Gastroesophageal sphincter (tissue), 4 donors: ENCODE data around the gene CALR3. TPM values are rescaled to one million over a fixed set of nuclear protein-coding genes. Genes with fewer than 3 reads are reported as not detected.
"Not testable (repeated sequence)": the region's sequence is repeated elsewhere in the genome, so short reads cannot be mapped to it uniquely, and the experiment has no call there.

Experiments
- ATAC-seq: fragments of 150-250 bp; one replicate; pipeline ENCODE4 v1.9.1; 2016; ENCODE audit warnings: mild to moderate bottlenecking, moderate library complexity
- H3K27ac ChIP-seq, 4 donors: fragments of 200-600 bp; sonication (generic) in 3 of 4; 1 replicate in 3 of 4; 2 replicates in 1 of 4; pipeline ENCODE4 v1.5.1; 2016 to 2019
- H3K27me3 ChIP-seq: fragments of 200-600 bp; sonication (generic); one replicate; pipeline ENCODE4 v1.5.1; 2019
- H3K36me3 ChIP-seq, 2 donors: fragments of 200-600 bp; sonication (generic); one replicate each; pipeline ENCODE4 v1.5.1; 2019; ENCODE audit warnings: control low read depth in 1 of 2
- H3K4me1 ChIP-seq, 3 donors: fragments of 200-600 bp; sonication (generic); 1 replicate in 2 of 3; 2 replicates in 1 of 3; pipeline ENCODE4 v1.5.1; 2016 to 2019; ENCODE audit warnings: control low read depth in 2 of 3
- H3K4me3 ChIP-seq, 2 donors: fragments of 200-600 bp; sonication (generic); one replicate each; pipeline ENCODE4 v1.5.1; 2019; ENCODE audit warnings: mild to moderate bottlenecking in 1 of 2, moderate library complexity in 1 of 2
- H3K9me3 ChIP-seq, 3 donors: fragments of 200-600 bp; sonication (generic); one replicate each; pipeline ENCODE4 v1.5.1; 2017 to 2019; ENCODE audit warnings: control low read depth in 2 of 3
- EP300 ChIP-seq: sonication (generic); formaldehyde crosslinking; IDR thresholded peaks from one replicate; pipeline ENCODE4 v1.6.1; 2017; ENCODE audit warnings: antibody characterized with exemption, mild to moderate bottlenecking
- POLR2A ChIP-seq, 2 donors: fragments of 450-650 bp; IDR thresholded peaks; one replicate each; pipeline ENCODE4 v1.6.1; 2017; ENCODE audit warnings: antibody characterized with exemption in 2 of 2, mild to moderate bottlenecking in 2 of 2, moderate library complexity in 1 of 2
- POLR2AphosphoS5 ChIP-seq: sonication (generic); formaldehyde crosslinking; IDR thresholded peaks from one replicate; pipeline ENCODE4 v1.6.1; 2017; ENCODE audit warnings: antibody characterized with exemption
- WGBS, 2 donors: methylation state at CpG; one replicate each; pipeline ENCODE4 v1.1.5; 2018; ENCODE audit warnings: low coverage in 1 of 2; 5-methylcytosine and 5-hydroxymethylcytosine counted together
- total RNA-seq, 4 donors: library from RNA; depleted of rRNA; stranded (reverse); fragments of >200 nt; gene quantifications; one replicate each; pipeline ENCODE4 v1.1.0, GENCODE V29; 2016
- TF ChIP-seq, protein P1 (sequence below), 4 experiments: fragments of 200-600 bp in 2 of 4; fragments of 450-650 bp in 2 of 4; sonication (generic) in 1 of 4; IDR thresholded peaks; one replicate each; pipeline ENCODE4 v1.5.1; 2017 to 2019; ENCODE audit warnings: antibody characterized with exemption in 4 of 4, mild to moderate bottlenecking in 2 of 4, moderate library complexity in 2 of 4

The CALR3 gene
- total RNA-seq, 4 donors from 2014 or later, result not detected

DNA sequence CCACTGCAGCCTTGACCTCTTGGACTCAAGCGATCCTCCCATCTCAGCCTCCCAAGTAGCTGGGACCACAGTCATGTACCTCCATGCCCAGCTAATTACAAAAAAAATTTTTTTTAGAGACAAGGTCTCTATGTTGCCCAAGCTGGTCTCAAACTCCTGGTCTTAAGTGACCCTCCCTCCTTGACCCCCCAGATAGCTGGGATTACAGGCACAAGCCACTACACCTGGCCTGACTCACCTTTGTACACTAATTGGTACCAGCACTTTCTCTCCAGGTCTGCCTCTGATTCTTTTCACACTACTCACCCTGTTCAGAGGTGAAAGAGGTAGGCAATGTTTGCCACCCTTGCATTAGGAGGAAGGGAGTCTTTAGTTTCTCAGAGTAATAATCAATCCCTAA is 18.7 kb downstream of the CALR3 start:
- Histone ChIP-seq H3K9me3 (peaks cover 0 to 7% (median 0%) of the 10 kb centered on the region in 3 donors), H3K36me3 (no peaks in the 10 kb centered on the region), H3K4me1 (peaks cover 0 to 3% (median 0%) of the 10 kb centered on the region in 3 donors), H3K27ac (no peak overlapping the region), H3K4me3 (no peak overlapping the region), H3K27me3 (no peaks in the 10 kb centered on the region)
- ATAC-seq, result no peak
- WGBS, 2 donors, result 89 to 100% methylated on average over 1 of the region's 1 CpG
- no peak for TF ChIP-seq EP300
- TF ChIP-seq, protein P1, sequence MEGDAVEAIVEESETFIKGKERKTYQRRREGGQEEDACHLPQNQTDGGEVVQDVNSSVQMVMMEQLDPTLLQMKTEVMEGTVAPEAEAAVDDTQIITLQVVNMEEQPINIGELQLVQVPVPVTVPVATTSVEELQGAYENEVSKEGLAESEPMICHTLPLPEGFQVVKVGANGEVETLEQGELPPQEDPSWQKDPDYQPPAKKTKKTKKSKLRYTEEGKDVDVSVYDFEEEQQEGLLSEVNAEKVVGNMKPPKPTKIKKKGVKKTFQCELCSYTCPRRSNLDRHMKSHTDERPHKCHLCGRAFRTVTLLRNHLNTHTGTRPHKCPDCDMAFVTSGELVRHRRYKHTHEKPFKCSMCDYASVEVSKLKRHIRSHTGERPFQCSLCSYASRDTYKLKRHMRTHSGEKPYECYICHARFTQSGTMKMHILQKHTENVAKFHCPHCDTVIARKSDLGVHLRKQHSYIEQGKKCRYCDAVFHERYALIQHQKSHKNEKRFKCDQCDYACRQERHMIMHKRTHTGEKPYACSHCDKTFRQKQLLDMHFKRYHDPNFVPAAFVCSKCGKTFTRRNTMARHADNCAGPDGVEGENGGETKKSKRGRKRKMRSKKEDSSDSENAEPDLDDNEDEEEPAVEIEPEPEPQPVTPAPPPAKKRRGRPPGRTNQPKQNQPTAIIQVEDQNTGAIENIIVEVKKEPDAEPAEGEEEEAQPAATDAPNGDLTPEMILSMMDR (IDR thresholded peaks at IDR 0.05), result no peak
- TF ChIP-seq POLR2A (IDR thresholded peaks at IDR 0.05), result no peak
- TF ChIP-seq POLR2AphosphoS5, result no peak

DNA sequence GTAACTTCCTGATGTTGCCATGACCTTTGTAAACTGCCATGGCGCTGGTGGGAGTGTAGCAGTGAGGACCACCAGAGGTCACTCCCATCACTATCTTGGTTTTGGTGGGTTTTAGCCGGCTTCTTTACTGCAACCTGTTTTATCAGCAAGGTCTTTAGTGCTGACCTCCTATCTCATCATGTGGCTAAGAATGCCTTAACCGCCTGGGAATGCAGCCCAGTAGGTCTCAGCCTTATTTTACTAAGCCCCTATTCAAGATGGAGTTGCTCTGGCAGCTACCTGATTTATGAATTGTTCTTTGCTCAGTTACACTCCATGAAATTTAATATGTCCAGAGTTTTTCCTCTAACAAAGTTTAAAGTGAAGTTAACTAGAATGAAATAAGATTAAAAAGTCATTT is 19.6 kb downstream of the CALR3 start:
- Histone ChIP-seq H3K4me3 (no peak overlapping the region), H3K27ac (no peak overlapping the region), H3K9me3 (peaks cover 0 to 7% (median 0%) of the 10 kb centered on the region in 3 donors), H3K36me3 (no peaks in the 10 kb centered on the region), H3K27me3 (no peaks in the 10 kb centered on the region), H3K4me1 (peaks cover 0 to 5% (median 0%) of the 10 kb centered on the region in 3 donors)
- TF ChIP-seq POLR2A (IDR thresholded peaks at IDR 0.05), result no peak
- TF ChIP-seq EP300, result no peak
- TF ChIP-seq, protein P1 (IDR thresholded peaks at IDR 0.05), result no peak
- no peak for TF ChIP-seq POLR2AphosphoS5
- ATAC-seq, result no peak
- WGBS, 2 donors, result 41 to 57% methylated on average over 1 to 3 of the region's 3 CpGs

DNA sequence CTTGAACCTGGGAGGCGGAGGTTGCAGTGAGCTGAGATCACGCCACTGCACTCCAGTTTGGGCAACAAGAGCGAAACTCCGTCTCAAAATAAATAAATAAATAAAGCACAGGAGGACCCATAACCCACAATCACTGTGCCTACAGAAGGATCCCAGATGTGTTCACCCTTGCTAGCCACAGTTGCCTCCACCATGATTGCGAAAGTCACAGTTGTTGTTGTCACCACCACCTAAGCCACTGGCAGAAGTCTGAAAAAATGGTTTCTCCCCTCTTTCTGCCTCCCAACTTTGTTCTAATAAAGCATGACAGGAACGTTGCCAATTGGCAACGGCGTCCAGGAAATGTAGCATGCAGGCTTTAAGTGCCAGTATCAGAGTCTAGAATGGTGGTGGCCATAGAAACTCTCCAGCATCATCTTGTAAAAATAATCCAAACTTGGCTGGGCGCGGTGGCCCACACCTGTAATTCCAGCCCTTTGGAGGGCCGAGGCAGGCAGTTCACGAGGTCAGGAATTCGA is 22.0 kb downstream of the CALR3 start:
- no peaks in the 10 kb centered on the region for H3K36me3 ChIP-seq
- no peak for ATAC-seq
- H3K27ac ChIP-seq, result no peak overlapping the region
- H3K4me3 ChIP-seq, result no peak overlapping the region
- peaks cover 0 to 30% (median 15%) of the 10 kb centered on the region in 3 donors for H3K4me1 ChIP-seq
- H3K27me3 ChIP-seq, result no peaks in the 10 kb centered on the region
- H3K9me3 ChIP-seq, result peaks cover 0 to 7% (median 0%) of the 10 kb centered on the region in 3 donors
- TF ChIP-seq, protein P1 (IDR thresholded peaks at IDR 0.05), result no peak
- no peak for TF ChIP-seq POLR2A (IDR thresholded peaks at IDR 0.05)
- 78 to 85% methylated on average over 5 to 10 of the region's 13 CpGs for WGBS, 2 donors

DNA sequence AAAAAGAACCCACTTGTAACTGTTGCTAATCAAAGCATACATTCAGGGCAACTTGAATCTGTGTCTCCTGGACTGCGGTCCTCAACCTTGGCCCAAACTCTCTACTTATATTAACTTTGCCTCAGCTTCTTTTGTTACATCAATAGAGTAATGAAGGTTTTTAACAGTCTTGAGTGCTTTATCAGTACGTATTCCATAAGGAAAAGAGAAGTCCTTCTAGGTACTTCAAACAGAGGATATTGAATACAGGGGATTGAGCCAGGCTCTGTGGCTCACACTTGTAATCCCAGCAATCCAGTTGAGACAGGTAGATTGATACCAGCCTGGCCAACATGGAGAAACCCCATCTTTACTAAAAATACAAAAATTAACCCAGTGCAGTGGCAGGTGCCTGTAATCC is 23.0 kb downstream of the CALR3 start:
- Histone ChIP-seq H3K4me1 (peaks cover 0 to 38% (median 15%) of the 10 kb centered on the region in 3 donors), H3K36me3 (no peaks in the 10 kb centered on the region), H3K27ac (peak overlapping the region in 1 of 4 donors; percentile 92), H3K9me3 (peaks cover 0 to 7% (median 0%) of the 10 kb centered on the region in 3 donors), H3K27me3 (no peaks in the 10 kb centered on the region), H3K4me3 (no peak overlapping the region)
- no peak for TF ChIP-seq EP300
- TF ChIP-seq POLR2A (IDR thresholded peaks at IDR 0.05), result no peak
- TF ChIP-seq POLR2AphosphoS5, result no peak
- TF ChIP-seq, protein P1 (IDR thresholded peaks at IDR 0.05), result no peak
- 71 to 100% methylated on average over 1 to 2 of the region's 2 CpGs for WGBS, 2 donors
- ATAC-seq, result no peak

DNA sequence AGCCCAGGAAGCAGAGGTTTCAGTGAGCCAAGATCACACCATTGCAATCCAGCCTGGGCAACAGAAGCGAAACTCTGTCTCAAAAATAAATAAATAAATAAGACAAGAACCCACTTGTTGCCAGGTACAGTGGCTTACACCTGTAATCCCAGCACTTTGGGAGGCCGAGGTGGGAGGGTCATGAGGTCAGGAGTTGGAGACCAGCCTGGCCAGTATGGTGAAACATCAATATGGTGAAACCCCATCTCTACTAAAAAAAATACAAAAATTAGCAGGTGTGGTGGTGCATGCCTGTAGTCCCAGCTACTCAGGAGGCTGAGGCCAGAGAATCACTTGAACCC is 23.4 kb downstream of the CALR3 start:
- Histone ChIP-seq H3K27ac (peak overlapping the region; percentile 50 to 95 (median 92)), H3K4me3 (peak overlapping the region; percentile 95 to 98), H3K4me1 (peaks cover 0 to 42% (median 17%) of the 10 kb centered on the region in 3 donors)
- H3K9me3 ChIP-seq, ATAC-seq, H3K27me3 ChIP-seq, H3K36me3 ChIP-seq: not testable (repeated sequence)
- 50% methylated on average over 1 of the region's 2 CpGs; no CpG with 5 or more reads in 1 of the 2 donors for WGBS, 2 donors
